Heart left ventricle (tissue), 13 donors: Measurements from ENCODE around the gene MXD3.

Experiments
- CTCF ChIP-seq, 12 donors: fragments of 200-600 bp; sonication (generic) in 4 of 12; IDR thresholded peaks; one replicate each; pipeline versions ENCODE4 v1.5.0 to v1.8.0; 2018 to 2022; ENCODE audit warnings: antibody characterized with exemption in 12 of 12, mild to moderate bottlenecking in 5 of 12
- POLR2A ChIP-seq, 2 donors: fragments of 450-650 bp; IDR thresholded peaks; one replicate each; pipeline ENCODE4 v1.6.1; 2017; ENCODE audit warnings: antibody characterized with exemption in 2 of 2, mild to moderate bottlenecking in 2 of 2, moderate library complexity in 2 of 2
- donor health status: ischemic (EF 13 %, LVEDD 7.1; RV severe dilation, severe dysfunction).
- donor health status: DM: no; HTN: yes; CAD: no.
- donor health status: DM: no; HTN: no; CAD: no.
- donor health status: ischemic (EF 25% LVEDD 6.9; RV normal size, moderate dysfunction).
- donor health status: ischemic (EF 25% LVEDD 5.7; RV mildly dilated, moderate dysfunction).
- donor health status: ischemic (EF 35%, LVEDD 5.7; RV mildly dilated, moderate dysfunction).
- donor health status: nonischemic (EF 11% LVEDD 7.7; RV severe dilation, severe dysfunction).
- donor health status: DM: yes; HTN: yes; CAD: no.
- donor health status: PGD.
- donor health status: ischemic (EF 29% LVEDD 5.4; RV normal size, mild dysfunction).
- donor health status: nonischemic (EF 23%, LVEDD 6.1; RV moderate dilation, normal function).

GRCh38 chr5:177310332-177310731 is 1.4 kb downstream of the MXD3 start:
- TF ChIP-seq POLR2A (IDR thresholded peaks at IDR 0.05) (no peak), CTCF (IDR thresholded peaks at IDR 0.05) (no peak)
